Posterior cingulate gyrus (tissue), 11 donors: Measurements from ENCODE around the gene PCID2.

Experiments
- DNase-seq, 10 donors: peaks; one replicate each; pipeline versions ENCODE4 v3.0.0 to v3.0.0-alpha.2; 2020 to 2021; ENCODE audit warnings: mixed read lengths in 3 of 10
- intact Hi-C: fragments of 100-400 bp; cut with DNase I; formaldehyde crosslinking; loops from one replicate; pipeline ENCODE4 v1.15.1; 2023

Gene PCID2

GRCh38 chr13:113192279-113192678 is 16.2 kb downstream of the PCID2 start:
- peak in 1 of 10 donors; percentile 84 for DNase-seq
- intact Hi-C loops, result no loop called here

GRCh38 chr13:113190181-113190580 is 18.3 kb downstream of the PCID2 start:
- intact Hi-C loops, result no loop called here
- DNase-seq, result no peak

GRCh38 chr13:113187883-113188665 is 20.4 kb downstream of the PCID2 start:
- no peak for DNase-seq
- intact Hi-C loops, result no loop called here

- intact Hi-C loops, result no loop called here
- DNase-seq, result peak in 5 of 10 donors; percentile 34 to 95 (median 52)
Observed at GRCh38 chr13:113187263-113187669, 21.2 kb downstream of the PCID2 start.

GRCh38 chr13:113186061-113186900 is 22.2 kb downstream of the PCID2 start:
- intact Hi-C loops, result no loop called here
- no peak for DNase-seq

- intact Hi-C loops, result no loop called here
- no peak for DNase-seq
Observed at GRCh38 chr13:113184568-113185440, 23.7 kb downstream of the PCID2 start.

- DNase-seq, result no peak
- intact Hi-C loops, result no loop called here
Observed at GRCh38 chr13:113183450-113184129, 24.9 kb downstream of the PCID2 start.

- no peak for DNase-seq
- intact Hi-C loops, result no loop called here
Observed at GRCh38 chr13:113182046-113182445, 26.4 kb downstream of the PCID2 start.

GRCh38 chr13:113179374-113180230 is 28.9 kb downstream of the PCID2 start:
- peak in 3 of 10 donors; percentile 51 to 85 (median 85) for DNase-seq
- intact Hi-C loops, result no loop called here

GRCh38 chr13:113178896-113179167 is 29.6 kb downstream of the PCID2 start:
- DNase-seq, result no peak
- intact Hi-C loops, result no loop called here

- intact Hi-C loops, result no loop called here
- DNase-seq, result no peak
Observed at GRCh38 chr13:113178070-113178895, 30.2 kb downstream of the PCID2 start.

GRCh38 chr13:113176822-113177221 is 31.6 kb downstream of the PCID2 start:
- DNase-seq, result no peak
- intact Hi-C loops, result no loop called here

- intact Hi-C loops, result no loop called here
- no peak for DNase-seq
Observed at GRCh38 chr13:113176280-113176679, 32.2 kb downstream of the PCID2 start.

- intact Hi-C loops, result no loop called here
- DNase-seq, result no peak
Observed at GRCh38 chr13:113172419-113172926, 36.0 kb downstream of the PCID2 start.

- peak in 1 of 10 donors; percentile 31 for DNase-seq
- intact Hi-C loops, result no loop called here
Observed at GRCh38 chr13:113171250-113172125, 37.0 kb downstream of the PCID2 start.

GRCh38 chr13:113170511-113170910 is 38.0 kb downstream of the PCID2 start:
- peak in 1 of 10 donors; percentile 35 for DNase-seq
- intact Hi-C loops, result no loop called here
